ENCODE results near the gene MYH9. TPM values are rescaled to one million over a fixed set of nuclear protein-coding genes. Genes with fewer than 3 reads are reported as not detected.

The MYH9 gene
- total RNA-seq, 2 experiments from 2014 or later: 901 to 925 TPM

- DNase-seq (no peak), ATAC-seq (ENCODE audit: poor library complexity) (no peak)
- intact Hi-C loops (cut with DNase I, micrococcal nuclease): no loop called here
- no peaks in the 10 kb centered on the region for H3K27me3 Mint-ChIP-seq
- Histone ChIP-seq H3K27me3 (ENCODE audit: control insufficient read depth in 1 of 2, insufficient read depth in 2 of 2, low read length in 2 of 2) (no peaks in the 10 kb centered on the region), H3K27ac (ENCODE audit: low read depth in 1 of 2, low read length in 2 of 2) (peak overlapping the region; percentile 63 to 65), H3K9me3 (ENCODE audit: control insufficient read depth in 1 of 2, insufficient read depth in 1 of 2, low read length in 2 of 2) (no peaks in the 10 kb centered on the region), H3K4me1 (ENCODE audit: insufficient read depth, low read length) (peaks cover 100% of the 10 kb centered on the region), H3K36me3 (ENCODE audit: insufficient read depth, low read length) (peaks cover 53% of the 10 kb centered on the region), H3K4me3 (ENCODE audit: low read length) (no peak overlapping the region)
- ChIA-PET CTCF (interaction anchor here (0.9 to 1.8 kb wide), 5 partner anchors 18 to 26 kb away, joined by 3 to 6 read pairs (median 4); no protein-coding TSS in a partner anchor), POLR2A (interaction anchor here (2.4 to 49.5 kb wide), 3 partner anchors 4 to 32 kb away, joined by 6 to 1847 read pairs (median 1847); partner anchors contain the start of gene MYH9)
- H3K36me3 Mint-ChIP-seq (ENCODE audit: low read depth): peaks cover 83% of the 10 kb centered on the region
- H3K4me3 Mint-ChIP-seq: peak overlapping the region; percentile 74
- no peaks in the 10 kb centered on the region for H3K9me3 Mint-ChIP-seq
- TF ChIP-seq CTCF (IDR thresholded peaks at IDR 0.05): no peak
- peaks cover 95% of the 10 kb centered on the region for H3K4me1 Mint-ChIP-seq (ENCODE audit: low read depth)
- peak overlapping the region; percentile 93 for H3K27ac Mint-ChIP-seq
Measured at GRCh38 chr22:36359470-36359996, 28.2 kb downstream of the MYH9 start.

GRCh38 chr22:36358533-36359469, 29.0 kb downstream of the MYH9 start:
- Histone ChIP-seq H3K27me3 (ENCODE audit: control insufficient read depth in 1 of 2, insufficient read depth in 2 of 2, low read length in 2 of 2) (no peaks in the 10 kb centered on the region), H3K36me3 (ENCODE audit: insufficient read depth, low read length) (peaks cover 49% of the 10 kb centered on the region), H3K4me1 (ENCODE audit: insufficient read depth, low read length) (peaks cover 100% of the 10 kb centered on the region), H3K9me3 (ENCODE audit: control insufficient read depth in 1 of 2, insufficient read depth in 1 of 2, low read length in 2 of 2) (no peaks in the 10 kb centered on the region), H3K27ac (ENCODE audit: low read depth in 1 of 2, low read length in 2 of 2) (peak overlapping the region; percentile 54 to 65), H3K4me3 (ENCODE audit: low read length) (no peak overlapping the region)
- ChIA-PET POLR2A (interaction anchor here (1.1 to 49.5 kb wide), 3 partner anchors 3 to 30 kb away, joined by 3 to 1847 read pairs (median 1847); partner anchors contain the start of gene MYH9), CTCF (interaction anchor here (0.9 to 1.8 kb wide), 8 partner anchors 20 to 127 kb away, joined by 3 to 6 read pairs (median 4); no protein-coding TSS in a partner anchor)
- no peak for TF ChIP-seq CTCF (IDR thresholded peaks at IDR 0.05)
- DNase-seq (peak in 2 of 14 experiments; percentile 75 to 79), ATAC-seq (ENCODE audit: poor library complexity) (no peak)
- peaks cover 93% of the 10 kb centered on the region for H3K4me1 Mint-ChIP-seq (ENCODE audit: low read depth)
- H3K36me3 Mint-ChIP-seq (ENCODE audit: low read depth): peaks cover 81% of the 10 kb centered on the region
- H3K4me3 Mint-ChIP-seq: peak overlapping the region; percentile 74
- no peaks in the 10 kb centered on the region for H3K9me3 Mint-ChIP-seq
- H3K27ac Mint-ChIP-seq: peak overlapping the region; percentile 93
- H3K27me3 Mint-ChIP-seq: no peaks in the 10 kb centered on the region
- intact Hi-C loops (cut with DNase I, micrococcal nuclease): no loop called here
